Measurements from ENCODE around the gene DNAJC6. TPM values are rescaled to one million over a fixed set of nuclear protein-coding genes. Genes with fewer than 3 reads are reported as not detected.

DNAJC6 gene
- polyA plus RNA-seq, 3 donors: 0.56 to 0.95 (median 0.62) TPM

- WGBS, 3 donors: 1 to 2% (median 1%) methylated on average over 35 to 52 of the region's 52 CpGs
- H3K27ac ChIP-seq (ENCODE audit: low read depth, low read length): no peak overlapping the region
Measured at GRCh38 chr1:65419681-65420589, 110.6 kb downstream of the DNAJC6 start.

GRCh38 chr1:65420590-65421350, 111.4 kb downstream of the DNAJC6 start, which contains the start of the genes LEPR and LEPROT:
Gene LEPR (plus strand): TSS chr1:65420668. CDS start chr1:65565566, 144,898 bp downstream.
Gene LEPROT (plus strand): TSS chr1:65420668. CDS start chr1:65420725, 57 bp downstream.
- 0 to 1% (median 1%) methylated on average over 40 to 60 of the region's 60 CpGs for WGBS, 3 donors
- peak within 1 kb of the TSS; percentile 36 for H3K27ac ChIP-seq (ENCODE audit: low read depth, low read length)

GRCh38 chr1:65421351-65422025, 112.1 kb downstream of the DNAJC6 start:
- WGBS, 3 donors: 2% methylated on average over 13 of the region's 13 CpGs
- peak overlapping the region; percentile 36 for H3K27ac ChIP-seq (ENCODE audit: low read depth, low read length)

- WGBS, 3 donors: 83 to 89% (median 86%) methylated on average over 12 of the region's 12 CpGs
- no peak overlapping the region for H3K27ac ChIP-seq (ENCODE audit: low read depth, low read length)
Measured at GRCh38 chr1:65422241-65423203, 113.2 kb downstream of the DNAJC6 start.

GRCh38 chr1:65423884-65424572, 114.7 kb downstream of the DNAJC6 start:
- H3K27ac ChIP-seq (ENCODE audit: low read depth, low read length): no peak overlapping the region
- 62 to 76% (median 68%) methylated on average over 2 of the region's 2 CpGs for WGBS, 3 donors

GRCh38 chr1:65424573-65424889, 115.2 kb downstream of the DNAJC6 start:
- no peak overlapping the region for H3K27ac ChIP-seq (ENCODE audit: low read depth, low read length)

GRCh38 chr1:65425006-65425405, 115.7 kb downstream of the DNAJC6 start:
- WGBS, 3 donors: 95 to 98% (median 96%) methylated on average over 2 of the region's 2 CpGs
- no peak overlapping the region for H3K27ac ChIP-seq (ENCODE audit: low read depth, low read length)

More at GRCh38 chr1:65424573-65424889, 115.2 kb downstream of the DNAJC6 start:
- whole genome bisulfite sequencing, 3 donors: 69 to 92% (median 73%) methylated on average over 1 of the region's 1 CpG

- H3K27ac ChIP-seq (ENCODE audit: low read depth, low read length): no peak overlapping the region
- 90 to 97% (median 92%) methylated on average over 3 of the region's 3 CpGs for WGBS, 3 donors
Measured at GRCh38 chr1:65425697-65426096, 116.4 kb downstream of the DNAJC6 start.

GRCh38 chr1:65429078-65429477, 119.7 kb downstream of the DNAJC6 start:
- 88 to 92% (median 91%) methylated on average over 2 of the region's 2 CpGs for WGBS, 3 donors

GRCh38 chr1:65429806-65430205, 120.5 kb downstream of the DNAJC6 start:
- H3K27ac ChIP-seq (ENCODE audit: low read depth, low read length): no peak overlapping the region
- WGBS, 3 donors: 36 to 78% (median 43%) methylated on average over 7 of the region's 7 CpGs

More at GRCh38 chr1:65429078-65429477, 119.7 kb downstream of the DNAJC6 start:
- H3K27ac ChIP-seq (ENCODE audit: low read depth, low read length): peak overlapping the region; percentile 34

- 20 to 52% (median 39%) methylated on average over 1 of the region's 1 CpG for WGBS, 3 donors
- no peak overlapping the region for H3K27ac ChIP-seq (ENCODE audit: low read depth, low read length)
Measured at GRCh38 chr1:65431111-65431705, 121.9 kb downstream of the DNAJC6 start.

GRCh38 chr1:65432918-65433317, 123.6 kb downstream of the DNAJC6 start:
- WGBS, 3 donors: 79 to 80% (median 79%) methylated on average over 8 of the region's 8 CpGs

GRCh38 chr1:65434255-65434654, 124.9 kb downstream of the DNAJC6 start:
- no peak overlapping the region for H3K27ac ChIP-seq (ENCODE audit: low read depth, low read length)
- WGBS, 3 donors: 89 to 97% (median 90%) methylated on average over 1 of the region's 1 CpG

More at GRCh38 chr1:65432918-65433317, 123.6 kb downstream of the DNAJC6 start:
- no peak overlapping the region for H3K27ac ChIP-seq (ENCODE audit: low read depth, low read length)

GRCh38 chr1:65434760-65435159, 125.4 kb downstream of the DNAJC6 start:
- 75 to 90% (median 89%) methylated on average over 3 of the region's 3 CpGs for WGBS, 3 donors
- H3K27ac ChIP-seq (ENCODE audit: low read depth, low read length): no peak overlapping the region

- H3K27ac ChIP-seq (ENCODE audit: low read depth, low read length): no peak overlapping the region
- 64 to 69% (median 67%) methylated on average over 2 of the region's 2 CpGs for WGBS, 3 donors
Measured at GRCh38 chr1:65435987-65436386, 126.6 kb downstream of the DNAJC6 start.

- H3K27ac ChIP-seq (ENCODE audit: low read depth, low read length): no peak overlapping the region
- WGBS, 3 donors: 95 to 97% (median 96%) methylated on average over 7 of the region's 7 CpGs
Measured at GRCh38 chr1:65437616-65438015, 128.3 kb downstream of the DNAJC6 start.
